GM12878 (cell line): Measurements from ENCODE around the gene RANBP1. TPM values are rescaled to one million over a fixed set of nuclear protein-coding genes. Genes with fewer than 3 reads are reported as not detected.

Experiments used
- CBX5 ChIP-seq: sonication (generic); IDR thresholded peaks from 2 replicates; pipeline ENCODE4 v1.6.1; 2016; ENCODE audit warnings: low read depth, moderate library complexity, mild to moderate bottlenecking, inconsistent platforms
- CEBPB ChIP-seq, 2 experiments: fragments of 150-350 bp in 1 of 2; IDR thresholded peaks; 2 replicates each; pipeline ENCODE4 v1.6.1; 2012 to 2014; ENCODE audit warnings: low read depth in 2 of 2, low read length in 2 of 2, borderline replicate concordance in 1 of 2, inconsistent platforms in 1 of 2
- FOS ChIP-seq: IDR thresholded peaks from 3 replicates; pipeline ENCODE4 v1.6.1; 2011; ENCODE audit warnings: borderline replicate concordance; ENCODE audit not compliant: insufficient read length; ENCODE audit errors: extremely low read depth
- IKZF1 ChIP-seq: fragments of 450-650 bp; conservative IDR thresholded peaks from 2 replicates; pipeline ENCODE4 v1.6.1; 2017; ENCODE audit warnings: antibody characterized with exemption, mild to moderate bottlenecking
- KLF5 ChIP-seq: fragments of 450-650 bp; IDR thresholded peaks from 2 replicates; pipeline ENCODE4 v1.6.1; 2014; ENCODE audit warnings: mild to moderate bottlenecking; ENCODE audit not compliant: partially characterized antibody
- MAX ChIP-seq: IDR thresholded peaks from 2 replicates; pipeline ENCODE4 v1.6.1; 2012; ENCODE audit warnings: low read depth, low read length, improper control_type of control experiment
- MYC ChIP-seq: IDR thresholded peaks from 2 replicates; pipeline ENCODE4 v1.6.1; 2011; ENCODE audit warnings: mild to moderate bottlenecking, low read length, moderate library complexity, inconsistent platforms; ENCODE audit not compliant: insufficient read depth, insufficient replicate concordance, insufficient read length, severe bottlenecking
- NFXL1 ChIP-seq: fragments of 450-650 bp; IDR thresholded peaks from 2 replicates; pipeline ENCODE4 v1.6.1; 2017; ENCODE audit warnings: antibody characterized with exemption, mild to moderate bottlenecking, borderline replicate concordance
- NFYB ChIP-seq: IDR thresholded peaks from 2 replicates; pipeline ENCODE4 v1.6.1; 2011; ENCODE audit warnings: low read depth, mild to moderate bottlenecking, low read length, improper control_type of control experiment, moderate library complexity; ENCODE audit not compliant: insufficient read depth
- NR2F1 ChIP-seq: fragments of 450-650 bp; conservative IDR thresholded peaks from 2 replicates; pipeline ENCODE4 v1.6.1; 2017; ENCODE audit warnings: mild to moderate bottlenecking
- NRF1 ChIP-seq: conservative IDR thresholded peaks from 2 replicates; pipeline ENCODE4 v1.6.1; 2011; ENCODE audit warnings: mild to moderate bottlenecking, low read depth, low read length, improper control_type of control experiment
- PAX8 ChIP-seq: fragments of 450-650 bp; IDR thresholded peaks from 2 replicates; pipeline ENCODE4 v1.6.1; 2017; ENCODE audit warnings: mild to moderate bottlenecking, moderate library complexity
- POLR2A ChIP-seq: IDR thresholded peaks from 2 replicates; pipeline ENCODE4 v1.6.1; 2011; ENCODE audit warnings: low read depth, mild to moderate bottlenecking, low read length
- POLR2AphosphoS5 ChIP-seq: IDR thresholded peaks from 2 replicates; pipeline ENCODE4 v1.6.1; 2011; ENCODE audit warnings: mild to moderate bottlenecking, low read length, inconsistent platforms
- SMARCA5 ChIP-seq: fragments of 450-650 bp; IDR thresholded peaks from 2 replicates; pipeline ENCODE4 v1.6.1; 2017; ENCODE audit warnings: mild to moderate bottlenecking
- SRF ChIP-seq, 2 experiments: IDR thresholded peaks; 2 replicates each; pipeline ENCODE4 v1.6.1; 2011; ENCODE audit warnings: low read depth in 2 of 2, low read length in 2 of 2, mild to moderate bottlenecking in 1 of 2, moderate library complexity in 1 of 2
- STAT1 ChIP-seq: fragments of 450-650 bp; conservative IDR thresholded peaks from 2 replicates; pipeline ENCODE4 v1.6.1; 2014; ENCODE audit warnings: antibody characterized with exemption, mild to moderate bottlenecking
- YY1 ChIP-seq: IDR thresholded peaks from 2 replicates; pipeline ENCODE4 v1.6.1; 2011; ENCODE audit warnings: low read depth, mild to moderate bottlenecking, low read length
- ZNF274 ChIP-seq: IDR thresholded peaks from one replicate; pipeline ENCODE4 v1.8.0; 2011; ENCODE audit not compliant: insufficient read length, insufficient read depth
- polyA plus RNA-seq, 11 experiments: library from polyadenylated mRNA; depleted of rRNA in 4 of 11; unstranded in 6 of 11; stranded (reverse) in 5 of 11; fragments of >200 nt; fragmentation: Nextera tagmentation in 4 of 11; fragmentation: Illumina TruSeq in 1 of 11; extraction: Ambion mirVana in 4 of 11; extraction: Trizol in 1 of 11; gene quantifications; 1 replicate in 1 of 11; 2 replicates in 10 of 11; pipeline versions ENCODE4 v1.2.1 to v1.2.3, GENCODE V29; 2011 to 2016; ENCODE audit warnings: inconsistent platforms in 2 of 11, missing spikeins in 2 of 11, low read depth in 1 of 11
- total RNA-seq, 4 experiments: library from RNA; depleted of rRNA in 3 of 4; stranded (reverse); fragments of >200 nt in 3 of 4; fragmentation: Illumina TruSeq in 1 of 4; extraction: Trizol in 1 of 4; gene quantifications; 2 replicates each; pipeline versions ENCODE4 v1.2.1 to v1.2.3, GENCODE V29; 2013 to 2021
- TF ChIP-seq, protein P1 (sequence below): IDR thresholded peaks from 2 replicates; pipeline ENCODE4 v1.6.1; 2012; ENCODE audit warnings: low read length, inconsistent platforms
- TF ChIP-seq, protein P2 (sequence below): IDR thresholded peaks from 2 replicates; pipeline ENCODE4 v1.6.1; 2012; ENCODE audit warnings: improper control_type of control experiment, low read depth, low read length; ENCODE audit not compliant: insufficient replicate concordance
- TF ChIP-seq, protein P3 (sequence below), 3 experiments: IDR thresholded peaks in 2 of 3; conservative IDR thresholded peaks in 1 of 3; 2 replicates each; pipeline ENCODE4 v1.5.1; 2011; ENCODE audit warnings: low read depth in 3 of 3, low read length in 3 of 3, mild to moderate bottlenecking in 3 of 3, control low read depth in 2 of 3, moderate library complexity in 2 of 3, inconsistent platforms in 1 of 3, mixed read lengths in 1 of 3; ENCODE audit not compliant: control insufficient read depth in 2 of 3, insufficient read depth in 1 of 3; ENCODE audit errors: extremely low read depth in 1 of 3

RANBP1 gene
- total and polyA plus RNA-seq, 10 of the 15 experiments (the other 5 are each of a cell fraction or from before 2014, with no cell fraction given): 55.3 to 808 (median 394) TPM

DNA sequence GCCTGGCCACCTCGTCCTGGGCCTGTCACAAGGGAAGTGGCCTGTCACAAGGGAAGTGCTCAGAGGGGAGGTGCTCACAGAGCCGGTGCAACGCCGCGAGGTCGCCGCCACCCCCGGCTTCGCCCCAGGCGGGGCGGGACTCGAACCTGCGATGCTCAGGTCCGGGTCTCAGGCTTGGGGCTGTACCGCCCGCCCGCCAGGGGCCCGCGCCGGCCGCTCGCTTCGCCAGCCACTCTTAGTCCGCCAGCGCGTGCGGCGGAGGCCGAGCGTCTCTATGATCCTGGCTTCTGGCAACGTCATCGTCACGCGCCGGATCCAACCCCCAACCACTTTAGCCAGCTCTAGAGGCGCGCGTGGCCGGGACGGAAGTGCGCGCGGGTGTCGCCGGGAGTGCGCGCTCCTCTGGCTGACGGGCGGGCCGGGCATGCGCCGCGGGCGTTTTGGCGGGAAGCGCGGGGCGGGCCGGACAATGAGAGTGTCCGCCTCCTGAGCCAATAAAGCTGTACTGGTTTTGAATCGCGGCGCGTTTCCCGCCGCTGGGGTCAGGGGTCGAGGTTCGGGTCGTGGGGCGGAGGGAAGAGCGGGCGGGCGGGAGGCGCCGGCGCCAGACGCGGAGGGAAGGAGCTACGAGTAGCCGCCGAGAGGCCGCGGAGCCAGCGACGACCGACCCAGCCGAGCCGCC lies 1.2 kb downstream of the RANBP1 start, which contains the start of gene TRMT2A (continued):
- TF ChIP-seq CEBPB (IDR thresholded peaks at IDR 0.05; ENCODE audit: borderline replicate concordance in 1 of 2, low read depth in 2 of 2, low read length in 2 of 2): no peak
- TF ChIP-seq, protein P1, sequence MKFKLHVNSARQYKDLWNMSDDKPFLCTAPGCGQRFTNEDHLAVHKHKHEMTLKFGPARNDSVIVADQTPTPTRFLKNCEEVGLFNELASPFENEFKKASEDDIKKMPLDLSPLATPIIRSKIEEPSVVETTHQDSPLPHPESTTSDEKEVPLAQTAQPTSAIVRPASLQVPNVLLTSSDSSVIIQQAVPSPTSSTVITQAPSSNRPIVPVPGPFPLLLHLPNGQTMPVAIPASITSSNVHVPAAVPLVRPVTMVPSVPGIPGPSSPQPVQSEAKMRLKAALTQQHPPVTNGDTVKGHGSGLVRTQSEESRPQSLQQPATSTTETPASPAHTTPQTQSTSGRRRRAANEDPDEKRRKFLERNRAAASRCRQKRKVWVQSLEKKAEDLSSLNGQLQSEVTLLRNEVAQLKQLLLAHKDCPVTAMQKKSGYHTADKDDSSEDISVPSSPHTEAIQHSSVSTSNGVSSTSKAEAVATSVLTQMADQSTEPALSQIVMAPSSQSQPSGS: no peak
- TF ChIP-seq POLR2AphosphoS5: peak; percentile 36; the same call in 1 of the 2 replicates
- TF ChIP-seq, protein P2, sequence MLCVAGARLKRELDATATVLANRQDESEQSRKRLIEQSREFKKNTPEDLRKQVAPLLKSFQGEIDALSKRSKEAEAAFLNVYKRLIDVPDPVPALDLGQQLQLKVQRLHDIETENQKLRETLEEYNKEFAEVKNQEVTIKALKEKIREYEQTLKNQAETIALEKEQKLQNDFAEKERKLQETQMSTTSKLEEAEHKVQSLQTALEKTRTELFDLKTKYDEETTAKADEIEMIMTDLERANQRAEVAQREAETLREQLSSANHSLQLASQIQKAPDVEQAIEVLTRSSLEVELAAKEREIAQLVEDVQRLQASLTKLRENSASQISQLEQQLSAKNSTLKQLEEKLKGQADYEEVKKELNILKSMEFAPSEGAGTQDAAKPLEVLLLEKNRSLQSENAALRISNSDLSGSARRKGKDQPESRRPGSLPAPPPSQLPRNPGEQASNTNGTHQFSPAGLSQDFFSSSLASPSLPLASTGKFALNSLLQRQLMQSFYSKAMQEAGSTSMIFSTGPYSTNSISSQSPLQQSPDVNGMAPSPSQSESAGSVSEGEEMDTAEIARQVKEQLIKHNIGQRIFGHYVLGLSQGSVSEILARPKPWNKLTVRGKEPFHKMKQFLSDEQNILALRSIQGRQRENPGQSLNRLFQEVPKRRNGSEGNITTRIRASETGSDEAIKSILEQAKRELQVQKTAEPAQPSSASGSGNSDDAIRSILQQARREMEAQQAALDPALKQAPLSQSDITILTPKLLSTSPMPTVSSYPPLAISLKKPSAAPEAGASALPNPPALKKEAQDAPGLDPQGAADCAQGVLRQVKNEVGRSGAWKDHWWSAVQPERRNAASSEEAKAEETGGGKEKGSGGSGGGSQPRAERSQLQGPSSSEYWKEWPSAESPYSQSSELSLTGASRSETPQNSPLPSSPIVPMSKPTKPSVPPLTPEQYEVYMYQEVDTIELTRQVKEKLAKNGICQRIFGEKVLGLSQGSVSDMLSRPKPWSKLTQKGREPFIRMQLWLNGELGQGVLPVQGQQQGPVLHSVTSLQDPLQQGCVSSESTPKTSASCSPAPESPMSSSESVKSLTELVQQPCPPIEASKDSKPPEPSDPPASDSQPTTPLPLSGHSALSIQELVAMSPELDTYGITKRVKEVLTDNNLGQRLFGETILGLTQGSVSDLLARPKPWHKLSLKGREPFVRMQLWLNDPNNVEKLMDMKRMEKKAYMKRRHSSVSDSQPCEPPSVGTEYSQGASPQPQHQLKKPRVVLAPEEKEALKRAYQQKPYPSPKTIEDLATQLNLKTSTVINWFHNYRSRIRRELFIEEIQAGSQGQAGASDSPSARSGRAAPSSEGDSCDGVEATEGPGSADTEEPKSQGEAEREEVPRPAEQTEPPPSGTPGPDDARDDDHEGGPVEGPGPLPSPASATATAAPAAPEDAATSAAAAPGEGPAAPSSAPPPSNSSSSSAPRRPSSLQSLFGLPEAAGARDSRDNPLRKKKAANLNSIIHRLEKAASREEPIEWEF: no peak
- TF ChIP-seq NR2F1: peak; percentile 100
- TF ChIP-seq, protein P3, sequence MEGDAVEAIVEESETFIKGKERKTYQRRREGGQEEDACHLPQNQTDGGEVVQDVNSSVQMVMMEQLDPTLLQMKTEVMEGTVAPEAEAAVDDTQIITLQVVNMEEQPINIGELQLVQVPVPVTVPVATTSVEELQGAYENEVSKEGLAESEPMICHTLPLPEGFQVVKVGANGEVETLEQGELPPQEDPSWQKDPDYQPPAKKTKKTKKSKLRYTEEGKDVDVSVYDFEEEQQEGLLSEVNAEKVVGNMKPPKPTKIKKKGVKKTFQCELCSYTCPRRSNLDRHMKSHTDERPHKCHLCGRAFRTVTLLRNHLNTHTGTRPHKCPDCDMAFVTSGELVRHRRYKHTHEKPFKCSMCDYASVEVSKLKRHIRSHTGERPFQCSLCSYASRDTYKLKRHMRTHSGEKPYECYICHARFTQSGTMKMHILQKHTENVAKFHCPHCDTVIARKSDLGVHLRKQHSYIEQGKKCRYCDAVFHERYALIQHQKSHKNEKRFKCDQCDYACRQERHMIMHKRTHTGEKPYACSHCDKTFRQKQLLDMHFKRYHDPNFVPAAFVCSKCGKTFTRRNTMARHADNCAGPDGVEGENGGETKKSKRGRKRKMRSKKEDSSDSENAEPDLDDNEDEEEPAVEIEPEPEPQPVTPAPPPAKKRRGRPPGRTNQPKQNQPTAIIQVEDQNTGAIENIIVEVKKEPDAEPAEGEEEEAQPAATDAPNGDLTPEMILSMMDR (IDR thresholded peaks at IDR 0.05 in 2 of 3, conservative IDR thresholded peaks at IDR 0.05 in 1 of 3; ENCODE audit: control insufficient read depth in 2 of 3, extremely low read depth in 1 of 3, insufficient read depth in 1 of 3, low read depth in 3 of 3, low read length in 3 of 3): peak in 2 of 3 experiments; percentile 10 to 30; a peak in 2 of 6 replicates
- TF ChIP-seq FOS: peak; percentile 3
- peak; percentile 92 for TF ChIP-seq CBX5
- TF ChIP-seq IKZF1: peak; percentile 95
- TF ChIP-seq NRF1: peak; percentile 81
- no peak for TF ChIP-seq PAX8
- TF ChIP-seq MAX: peak; percentile 88
- TF ChIP-seq NFXL1: no peak
- TF ChIP-seq STAT1: no peak; the same call in 1 of the 2 replicates
- TF ChIP-seq ZNF274: no peak
- TF ChIP-seq POLR2A: peak; percentile 71
- TF ChIP-seq NFYB: no peak; the same call in 1 of the 2 replicates
- peak; percentile 42; the same call in 1 of the 2 replicates for TF ChIP-seq SMARCA5
- peak; percentile 83 for TF ChIP-seq KLF5
- peak; percentile 67 for TF ChIP-seq MYC
- peak; percentile 24 to 50; a peak in 2 of 4 replicates for TF ChIP-seq SRF (IDR thresholded peaks at IDR 0.05; ENCODE audit: low read depth in 2 of 2, low read length in 2 of 2)
- peak; percentile 80 for TF ChIP-seq YY1
